Stimulated activated CD8-positive, alpha-beta memory T cell treated with anti-CD3 and anti-CD28 coated beads, Interleukin-7, amount 100 ng/mL, for 24 hours (primary cell): ENCODE measurements around the gene RNF133.

ENCODE experiments used
- DNase-seq: peaks from one replicate; pipeline ENCODE4 v3.0.0-alpha.2; 2020; ENCODE audit warnings: low read depth

The RNF133 gene, protein sequence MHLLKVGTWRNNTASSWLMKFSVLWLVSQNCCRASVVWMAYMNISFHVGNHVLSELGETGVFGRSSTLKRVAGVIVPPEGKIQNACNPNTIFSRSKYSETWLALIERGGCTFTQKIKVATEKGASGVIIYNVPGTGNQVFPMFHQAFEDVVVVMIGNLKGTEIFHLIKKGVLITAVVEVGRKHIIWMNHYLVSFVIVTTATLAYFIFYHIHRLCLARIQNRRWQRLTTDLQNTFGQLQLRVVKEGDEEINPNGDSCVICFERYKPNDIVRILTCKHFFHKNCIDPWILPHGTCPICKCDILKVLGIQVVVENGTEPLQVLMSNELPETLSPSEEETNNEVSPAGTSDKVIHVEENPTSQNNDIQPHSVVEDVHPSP

DNA sequence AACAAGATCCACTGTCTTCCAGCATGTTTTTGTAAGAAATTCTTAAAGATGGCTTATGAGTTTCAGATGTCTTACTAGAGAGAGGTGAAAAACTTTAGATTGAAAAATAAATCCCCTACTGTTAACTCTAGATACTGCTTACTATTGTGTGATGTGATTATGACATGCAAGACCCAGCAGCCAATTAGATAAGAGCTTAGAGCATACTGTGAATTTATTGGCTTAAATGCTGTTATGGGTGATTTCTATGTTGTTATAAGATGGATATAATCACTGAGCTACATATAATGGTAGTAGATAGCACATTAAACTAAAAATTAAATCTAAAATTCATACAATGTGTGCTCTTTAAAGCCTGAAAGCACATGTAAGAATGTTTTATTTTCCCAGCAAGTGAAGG is at the start of gene RNF133:
RNF133 (minus strand) TSS at position 101 of the 400 bp plus-strand sequence. CDS start 199 bp downstream, outside the sequence.
- no peak for DNase-seq

DNA sequence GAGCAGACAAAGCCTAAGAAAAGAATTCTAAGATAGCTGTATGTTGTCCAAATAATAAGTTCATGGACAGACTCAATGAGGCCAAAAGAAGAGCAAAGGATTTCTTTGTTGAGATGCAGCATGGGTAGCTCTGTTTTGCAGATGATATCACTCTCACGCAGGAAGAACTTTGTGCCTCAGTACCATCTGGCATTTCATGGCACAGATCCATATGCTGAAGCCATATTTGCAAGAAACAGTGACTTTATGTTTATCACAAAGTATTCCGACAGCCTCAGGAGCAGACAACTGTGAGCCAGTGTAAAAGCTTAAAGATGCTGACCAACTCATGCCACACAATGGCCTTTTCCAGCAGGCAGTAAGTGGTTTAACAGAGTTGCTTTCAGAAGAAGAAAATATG is 49.3 kb upstream of the RNF133 start:
- DNase-seq = no peak

DNA sequence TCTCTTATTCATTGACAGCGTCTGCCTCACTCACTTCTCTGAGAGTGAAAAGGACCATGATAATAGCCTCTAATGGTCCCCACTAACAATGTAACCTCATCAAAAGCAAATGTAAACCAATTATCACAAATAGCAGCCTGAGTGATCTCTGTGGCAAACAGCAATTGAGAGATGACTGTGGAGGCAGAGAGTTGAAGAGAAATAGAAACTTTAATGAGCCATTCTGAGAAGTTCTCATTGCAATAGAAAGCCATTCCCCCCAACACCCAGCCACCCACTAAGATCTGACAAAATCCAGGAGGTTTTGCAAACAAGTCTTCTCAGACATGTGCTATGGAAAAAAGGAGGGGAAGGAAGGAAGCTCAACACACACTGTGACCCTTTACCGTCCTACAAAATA is 48.0 kb upstream of the RNF133 start:
- DNase-seq = no peak

DNA sequence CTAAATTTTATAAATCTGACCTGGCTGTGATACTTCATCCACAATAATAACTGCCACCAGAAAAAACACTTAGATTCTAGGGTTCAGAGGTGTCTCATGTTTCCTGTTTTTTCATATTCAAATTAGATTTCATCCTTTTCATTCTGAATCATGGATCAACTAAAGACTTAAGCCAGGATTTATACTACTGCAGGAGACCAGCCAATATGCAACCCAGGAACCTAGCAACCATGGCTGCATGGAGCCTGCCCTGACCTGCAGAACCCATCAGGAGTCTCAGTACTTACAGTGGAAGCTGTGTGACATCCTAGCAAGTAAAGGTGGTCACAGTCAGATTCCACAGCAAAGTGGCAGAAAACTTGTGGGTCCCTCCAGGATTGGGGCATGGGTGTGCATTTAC is 44.3 kb upstream of the RNF133 start:
- no peak for DNase-seq

DNA sequence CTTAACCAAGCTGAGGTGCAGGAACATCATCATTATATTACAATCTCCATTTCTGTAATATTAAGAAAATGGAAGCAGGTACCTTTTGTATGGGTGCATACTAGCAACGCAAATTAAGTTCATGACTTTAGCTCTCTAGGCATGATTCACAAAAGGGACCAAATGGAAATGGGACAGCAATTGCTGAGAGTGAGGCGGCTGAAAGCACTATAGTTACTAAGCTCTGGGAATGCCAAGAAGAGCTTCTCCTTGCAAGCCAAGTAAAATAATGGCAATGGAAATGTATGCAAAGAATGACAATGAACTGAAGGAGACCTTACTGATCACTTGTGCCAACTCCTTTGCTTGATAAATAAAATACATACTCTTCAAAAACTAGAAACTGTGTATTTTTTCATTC is 40.0 kb upstream of the RNF133 start:
- no peak for DNase-seq

DNA sequence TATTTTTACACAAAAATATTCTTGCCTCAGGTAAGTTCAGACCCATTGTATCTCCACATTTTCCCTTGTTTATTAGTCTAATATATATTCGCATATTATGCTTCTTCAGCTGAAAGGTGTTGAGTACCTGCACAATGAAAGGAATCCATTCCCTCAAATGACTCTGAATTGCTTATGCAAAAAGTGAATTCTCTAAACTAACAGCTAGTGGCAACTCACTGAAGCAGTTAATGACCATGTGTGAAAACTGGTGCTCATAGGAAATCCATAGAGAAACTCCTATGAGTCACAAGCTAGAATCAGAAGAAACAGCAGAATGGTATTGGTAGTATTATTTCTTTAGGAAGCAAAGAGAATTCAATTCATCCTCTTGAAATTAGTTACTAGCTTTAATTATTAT is 37.3 kb upstream of the RNF133 start:
- no peak for DNase-seq

DNA sequence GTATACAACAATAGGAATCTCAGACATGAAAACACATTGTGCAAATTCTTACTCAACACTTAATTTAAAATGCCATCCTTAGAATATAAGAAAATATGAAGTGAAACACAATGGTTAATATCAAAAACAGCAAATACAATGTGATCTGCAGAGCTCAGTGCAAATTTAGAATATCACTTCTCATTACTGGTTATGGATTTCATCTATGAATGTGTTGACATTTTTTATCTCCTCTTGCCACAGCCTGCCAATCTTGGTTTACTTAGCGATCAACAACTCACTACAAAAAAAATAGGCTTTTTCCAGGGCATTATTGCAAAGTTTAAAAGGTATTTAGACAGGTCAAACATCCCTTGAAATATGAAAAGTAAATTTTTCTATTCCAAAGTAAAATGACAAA is 28.8 kb upstream of the RNF133 start:
- DNase-seq = no peak

DNA sequence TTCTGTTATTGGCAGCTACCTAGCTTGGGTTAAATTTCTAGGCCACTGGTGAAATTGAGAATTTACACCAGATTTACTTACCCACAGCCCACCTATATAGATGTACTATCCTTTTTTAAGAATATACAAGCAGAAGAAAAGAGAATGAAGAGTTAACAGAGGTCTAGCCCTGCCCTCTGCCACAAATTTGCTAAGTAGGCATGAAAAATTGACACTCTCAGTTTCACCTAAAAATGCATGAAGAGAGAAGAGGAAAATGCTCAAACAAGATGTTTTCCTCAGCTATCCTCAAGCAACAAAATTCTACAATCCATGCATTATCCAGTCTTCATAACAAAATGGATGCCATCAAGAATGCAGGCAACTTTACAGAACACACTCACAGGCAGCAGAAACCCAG is 28.4 kb upstream of the RNF133 start:
- no peak for DNase-seq

DNA sequence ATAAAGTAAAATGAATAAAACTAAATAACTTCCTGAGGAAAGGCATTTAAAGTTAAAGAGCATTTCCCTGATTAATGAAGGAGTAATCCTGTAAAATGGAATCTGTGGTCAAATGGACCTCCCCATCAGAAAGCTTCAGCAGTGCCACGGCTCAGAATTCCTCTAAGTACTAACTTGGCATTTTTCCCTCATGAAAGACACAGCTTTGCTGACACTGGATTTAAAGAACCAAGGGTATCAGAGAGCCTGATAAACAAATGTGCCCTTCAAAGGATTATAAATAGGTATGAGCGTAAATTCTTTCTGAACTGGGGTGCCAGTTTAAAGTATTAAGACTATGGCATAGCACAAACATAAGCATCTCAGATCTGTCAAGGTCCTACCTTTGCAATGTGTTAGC is 28.0 kb upstream of the RNF133 start:
- DNase-seq = no peak

DNA sequence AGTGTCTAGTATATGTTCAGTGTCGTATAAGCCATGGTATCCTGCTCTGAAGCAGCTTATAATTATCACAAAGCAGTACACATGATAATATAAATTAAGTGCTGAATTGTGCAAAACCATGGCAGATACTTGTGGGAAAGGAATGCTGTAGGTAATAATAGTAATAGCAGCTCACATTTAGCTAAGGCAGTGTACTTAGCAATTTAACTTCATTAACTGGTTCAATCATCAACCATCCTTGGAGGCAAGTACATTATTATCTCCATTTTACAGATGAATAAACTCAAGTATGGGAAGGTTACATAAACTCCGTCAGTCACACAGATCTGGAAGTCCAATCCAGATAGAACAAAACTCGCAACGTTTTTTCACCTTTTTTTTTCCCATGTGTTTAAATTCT is 25.4 kb upstream of the RNF133 start:
- DNase-seq = no peak

DNA sequence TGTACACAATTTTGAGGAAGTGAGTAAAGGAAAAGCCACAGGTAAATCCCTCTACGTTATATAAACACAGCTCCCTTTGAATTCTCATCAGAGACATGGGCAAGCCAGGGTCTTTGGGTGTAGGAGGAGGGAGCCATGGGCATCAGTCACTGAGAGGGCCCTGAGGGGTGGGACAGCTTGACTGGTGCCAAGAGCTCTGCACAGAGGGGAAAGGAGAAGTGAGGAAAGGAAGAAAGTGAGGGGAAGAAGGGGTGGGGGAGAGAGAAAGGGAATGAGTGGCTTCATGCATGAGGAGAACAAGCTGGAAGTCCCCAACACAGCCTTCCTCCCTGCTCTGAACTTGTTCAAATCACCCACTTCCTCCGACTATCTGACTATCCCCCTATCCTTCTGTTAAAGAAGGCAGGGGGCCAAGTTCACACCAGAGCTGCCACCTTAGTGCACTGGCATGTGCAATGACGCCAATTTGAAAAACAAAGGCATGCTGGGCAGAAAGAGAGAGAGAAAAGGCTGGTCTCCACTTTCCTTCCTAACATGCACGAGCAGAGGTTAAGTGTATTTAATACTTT is 20.2 kb upstream of the RNF133 start:
- DNase-seq = no peak

DNA sequence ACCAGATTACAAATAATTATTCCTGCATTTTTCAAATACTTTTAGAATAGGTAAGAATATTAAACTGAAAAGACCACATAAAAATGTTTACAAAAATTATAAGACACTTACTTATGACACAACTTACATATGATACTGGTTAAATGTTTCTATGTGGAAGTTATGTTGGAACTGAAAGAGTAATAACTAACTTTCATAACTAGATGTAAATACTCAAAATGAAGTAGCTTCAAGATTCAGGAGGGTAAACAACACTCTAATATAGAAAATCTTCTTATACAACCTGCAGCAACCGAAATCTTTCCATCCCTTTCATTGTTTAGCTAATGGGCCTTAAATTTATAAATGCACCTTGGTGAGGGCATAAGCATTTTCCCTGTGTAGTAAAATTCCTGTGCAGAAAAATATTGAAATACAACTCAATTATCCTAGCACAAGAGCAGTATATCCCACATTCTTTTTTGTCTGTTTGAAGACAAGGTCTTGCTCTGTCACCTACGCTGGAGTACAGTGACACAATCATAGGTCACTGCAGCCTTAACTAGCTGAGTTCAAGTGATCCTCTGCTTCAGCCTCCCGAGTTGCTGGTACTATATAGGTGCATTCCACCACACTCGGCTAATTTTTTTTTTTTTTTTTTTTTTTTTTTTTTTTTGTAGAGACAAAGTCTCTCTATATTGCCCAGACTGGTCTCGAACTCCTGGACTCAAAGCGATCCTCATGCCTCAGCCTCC is 18.6 kb upstream of the RNF133 start:
- DNase-seq = no peak

DNA sequence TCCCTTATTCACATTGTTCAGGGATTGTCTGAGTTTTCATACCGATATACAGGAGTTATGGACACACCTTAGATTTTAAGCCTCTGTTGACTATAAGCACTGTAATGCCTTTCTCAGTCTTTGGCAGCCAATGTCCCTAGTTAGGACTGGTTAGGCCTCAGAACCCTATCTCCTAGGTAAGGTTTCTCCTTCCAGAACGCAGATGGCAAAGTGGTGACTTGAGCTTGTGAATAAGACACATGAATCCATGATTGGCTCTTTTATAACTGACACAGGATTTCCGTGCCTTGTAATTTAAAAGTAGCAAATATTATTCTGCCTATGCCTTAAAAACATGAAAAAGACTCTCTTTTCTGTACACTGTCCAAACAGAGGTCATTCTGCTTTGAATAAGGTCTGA is 16.3 kb upstream of the RNF133 start:
- no peak for DNase-seq

DNA sequence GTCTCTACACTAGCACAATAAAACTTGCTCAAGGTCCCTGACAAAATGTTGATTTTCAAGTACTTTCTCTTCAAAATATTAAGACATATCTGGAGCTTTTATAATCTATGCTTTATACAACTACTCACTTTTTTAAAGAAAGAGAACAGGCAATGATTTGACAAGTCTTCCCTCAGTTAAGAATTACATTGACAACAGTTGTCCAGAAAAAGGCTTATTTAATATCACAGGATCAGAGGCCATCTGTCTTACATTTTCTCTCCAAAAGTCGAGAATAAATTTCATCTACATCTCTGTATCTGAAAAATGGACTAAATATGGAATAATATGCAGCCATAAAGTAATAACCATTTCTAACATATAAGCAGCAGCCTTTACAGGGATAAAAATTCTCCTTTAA is 12.0 kb upstream of the RNF133 start:
- DNase-seq = no peak

DNA sequence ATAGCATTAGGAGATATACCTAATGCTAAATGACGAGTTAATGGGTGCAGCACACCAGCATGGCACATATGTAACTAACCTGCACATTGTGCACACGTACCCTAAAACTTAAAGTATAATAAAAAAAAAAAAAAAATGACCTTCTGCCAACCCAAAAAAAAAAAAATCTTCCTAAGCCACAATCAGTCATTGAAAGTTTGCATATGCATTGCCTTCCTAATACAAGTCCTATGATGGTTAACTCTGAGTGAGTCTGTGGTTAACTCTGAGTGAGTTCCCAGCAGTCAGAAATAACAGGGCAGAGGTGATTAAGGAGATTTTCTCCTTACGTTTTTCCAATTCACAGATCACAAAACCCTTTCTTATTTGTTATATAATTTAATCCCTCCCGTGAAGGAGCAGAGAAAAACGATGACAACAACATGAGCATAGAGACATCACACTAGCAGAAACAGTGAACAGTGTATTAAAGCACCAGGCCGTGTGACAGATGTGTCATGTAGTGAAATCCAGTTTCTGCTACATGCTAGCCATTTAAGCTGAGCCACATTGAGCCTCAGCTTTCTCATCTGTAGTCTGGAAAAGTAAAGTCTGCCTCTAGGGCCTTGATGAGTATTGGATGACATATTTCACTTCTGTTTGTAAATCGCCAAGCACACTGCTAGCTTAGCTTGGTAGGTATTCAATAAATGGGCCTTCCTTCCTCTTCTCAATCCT is 11.2 kb upstream of the RNF133 start:
- DNase-seq = no peak

DNA sequence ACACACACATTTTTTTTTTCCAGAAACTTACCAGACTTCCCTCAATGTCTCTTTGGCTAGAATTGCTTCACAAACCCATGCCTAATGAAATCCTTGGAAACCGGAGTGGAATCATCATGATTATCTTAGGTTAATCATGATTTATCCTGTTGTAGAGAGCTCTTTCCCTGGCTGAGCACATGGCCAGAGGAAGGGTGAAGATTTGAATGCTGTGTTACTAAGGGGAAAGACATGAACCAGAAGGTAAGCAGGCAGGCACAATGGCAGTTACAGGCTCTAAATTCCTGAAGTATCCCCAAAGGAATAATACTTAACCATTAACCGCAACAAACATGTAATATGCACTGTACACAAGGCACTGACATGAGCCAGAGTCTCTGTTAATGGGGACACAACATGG is 7.9 kb upstream of the RNF133 start:
- no peak for DNase-seq

DNA sequence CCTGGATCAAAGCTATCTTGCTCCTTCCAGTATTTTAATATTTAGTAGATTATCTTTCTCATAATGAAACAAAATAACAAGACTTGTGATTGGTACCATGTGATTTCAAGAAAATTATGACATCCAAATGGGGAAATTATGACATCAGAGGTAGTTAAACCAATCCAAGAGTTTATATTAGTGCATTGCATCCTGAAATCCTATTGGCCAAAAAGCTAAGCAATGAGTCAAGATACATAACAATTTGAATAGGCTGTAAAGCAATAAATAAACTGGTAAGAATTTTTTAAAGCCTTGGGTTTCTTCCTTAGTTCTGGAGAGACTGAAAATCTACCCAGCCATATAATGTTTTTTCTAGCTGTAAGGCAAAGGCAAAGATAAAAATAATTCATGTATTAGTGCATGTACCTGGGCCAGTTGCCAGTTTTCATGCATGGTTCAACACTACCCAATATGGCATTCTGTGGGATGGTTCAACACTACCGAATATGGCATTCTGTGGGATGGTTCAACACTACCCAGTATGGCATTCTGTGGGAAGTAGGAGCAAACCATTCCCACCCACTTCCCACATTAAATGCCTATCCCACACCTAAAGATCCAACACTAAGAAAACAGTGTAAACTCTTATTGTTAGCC is 4.1 kb upstream of the RNF133 start, which contains the start of gene RNF148:
RNF148 (minus strand) TSS at position 51 of the 639 bp plus-strand sequence. CDS start 172 bp downstream, outside the sequence.
- no peak for DNase-seq

DNA sequence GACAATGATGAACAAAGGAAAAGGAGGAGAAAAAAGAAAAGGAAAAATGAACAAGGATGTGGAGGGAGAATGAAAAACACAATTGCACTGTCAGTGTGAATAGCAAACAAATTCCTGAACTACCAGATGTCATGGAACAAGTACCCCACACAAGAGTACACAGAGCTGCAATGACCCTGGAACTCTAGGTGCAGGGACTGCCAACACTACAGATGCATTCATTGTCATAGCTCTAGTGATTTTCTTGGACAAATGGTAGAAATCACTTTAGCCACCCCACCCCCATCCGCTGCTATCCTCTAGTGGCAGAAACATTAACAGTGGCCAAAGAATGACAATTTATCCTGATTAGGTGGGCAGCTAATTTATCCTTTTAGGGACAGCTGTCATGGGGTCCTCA is 3.1 kb downstream of the RNF133 start:
- no peak for DNase-seq

DNA sequence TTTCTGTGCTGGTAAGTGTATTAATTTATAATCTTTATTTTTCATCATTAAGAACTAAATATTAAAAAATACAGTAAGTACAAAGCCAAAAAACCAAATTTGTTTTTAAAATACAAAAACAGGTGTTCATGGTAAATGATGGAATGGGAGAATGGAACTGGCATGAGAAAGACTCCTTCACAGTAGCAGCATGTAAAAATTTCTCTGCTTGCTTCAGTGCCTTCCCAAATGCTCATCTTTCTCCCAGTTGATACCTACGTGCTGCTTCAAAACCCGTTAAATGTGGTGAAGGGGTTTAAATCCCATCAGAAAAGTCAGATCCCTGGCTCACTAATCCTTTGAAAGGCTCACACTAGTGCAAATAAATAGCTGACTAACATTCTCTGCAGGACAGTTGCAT is 4.2 kb downstream of the RNF133 start:
- no peak for DNase-seq

DNA sequence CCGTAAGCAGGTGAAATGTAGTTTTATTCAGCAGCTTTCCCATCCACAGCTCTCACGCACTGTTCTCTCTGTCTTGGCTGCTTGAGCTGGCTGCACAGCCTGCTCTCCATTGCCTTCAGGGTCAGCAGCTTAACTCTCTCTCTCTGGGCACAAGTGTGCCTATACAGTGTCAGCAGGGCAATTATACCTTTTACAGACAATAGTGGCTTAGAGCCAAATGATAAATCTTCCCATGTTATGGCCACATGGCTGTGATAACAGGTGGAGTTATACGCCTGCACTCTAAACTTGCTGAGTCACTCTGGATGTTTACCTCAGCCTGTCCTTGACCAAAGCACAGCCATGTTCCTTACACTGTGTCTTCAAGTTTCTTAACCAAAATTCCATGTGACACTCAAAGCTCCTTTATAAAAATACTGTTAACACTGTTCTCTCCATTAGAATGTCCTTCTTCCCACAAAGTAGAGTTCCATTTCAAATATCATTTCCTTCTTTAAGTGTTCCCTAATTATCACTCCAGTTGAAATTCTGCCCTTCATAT is 6.1 kb downstream of the RNF133 start:
- DNase-seq = no peak

DNA sequence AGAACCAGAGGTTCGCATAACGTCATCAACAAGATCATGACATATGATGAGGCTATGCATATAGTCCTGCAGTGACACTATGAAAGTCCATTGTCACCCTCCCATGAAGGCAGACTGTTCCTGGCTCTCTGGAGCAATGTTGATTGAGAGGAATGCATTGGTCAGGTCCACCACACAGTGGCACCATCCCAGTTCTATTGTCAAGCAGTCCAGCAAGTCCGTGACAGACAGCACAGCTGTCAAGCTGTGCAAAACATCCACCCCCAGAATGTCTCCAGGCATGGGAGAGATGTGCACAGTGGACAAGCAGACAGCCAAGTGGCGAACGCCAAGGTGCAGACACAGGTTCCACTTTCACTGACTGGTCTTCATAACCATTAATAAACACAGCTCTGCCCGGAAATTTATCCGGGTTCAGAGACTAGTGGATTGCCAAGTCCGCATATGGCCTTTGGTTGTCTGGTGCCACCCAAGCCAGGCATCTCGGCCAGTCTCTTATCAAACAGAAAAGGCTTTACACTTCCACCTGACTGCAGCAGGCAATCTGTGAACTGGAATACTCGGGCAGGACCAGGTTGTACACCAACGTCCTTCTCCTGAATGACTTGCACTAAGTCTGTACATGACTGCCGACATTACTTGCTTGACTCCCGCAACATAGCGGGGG is 7.2 kb downstream of the RNF133 start:
- DNase-seq = no peak
